PC-3 (cell line): ENCODE measurements around the gene GABBR2. TPM values are rescaled to one million over a fixed set of nuclear protein-coding genes. Genes with fewer than 3 reads are reported as not detected.

ENCODE experiments used
- ATAC-seq: fragments of 200-7000 bp; cut with Tn5 transposase; 2 replicates; pipeline ENCODE4 v1.9.1; 2020; ENCODE audit warnings: mild to moderate bottlenecking, moderate library complexity
- BruUV-seq: library from RNA; stranded (reverse); fragments of 400-500 nt; replicated peaks from 2 replicates; lab custom pipeline; 2021; lab: Mats Ljungman, UMichigan
- CTCF ChIA-PET: fragments of 300-600 bp; sonication (Branson Sonifier 250); formaldehyde crosslinking; loops from one replicate; lab custom pipeline; 2022; ENCODE audit warnings: antibody characterized with exemption; lab: Charles Lee
- POLR2A ChIA-PET: fragments of 300-600 bp; sonication (Branson Sonifier 250); formaldehyde crosslinking; loops from one replicate; lab custom pipeline; 2022; ENCODE audit warnings: antibody characterized with exemption; ENCODE audit not compliant: unreplicated experiment; lab: Charles Lee
- DNase-seq: peaks from one replicate; pipeline ENCODE4 v3.0.0-alpha.2; 2015
- H2AFZ ChIP-seq: fragments of 300-600 bp; sonication (generic); 2 replicates; pipeline ENCODE4 v1.6.0; 2016; ENCODE audit warnings: antibody characterized with exemption, low read length
- H3F3A ChIP-seq: fragments of 300-600 bp; sonication (generic); one replicate; pipeline ENCODE4 v1.6.0; 2017; ENCODE audit warnings: antibody characterized with exemption, low read length, control low read depth, mild to moderate bottlenecking; ENCODE audit not compliant: unreplicated experiment
- H3K27ac ChIP-seq: fragments of 300-600 bp; sonication (generic); 2 replicates; pipeline ENCODE4 v1.5.1; 2016; ENCODE audit warnings: mild to moderate bottlenecking, low read length
- H3K27me3 ChIP-seq: fragments of 300-600 bp; sonication (generic); 2 replicates; pipeline ENCODE4 v1.6.1; 2016; ENCODE audit warnings: low read length, mixed read lengths
- H3K36me3 ChIP-seq: fragments of 300-600 bp; sonication (generic); 2 replicates; pipeline ENCODE4 v1.6.1; 2016; ENCODE audit warnings: low read depth, mixed run types, low read length, mixed read lengths
- H3K4me1 ChIP-seq: fragments of 300-600 bp; sonication (generic); 2 replicates; pipeline ENCODE4 v1.5.1; 2016; ENCODE audit warnings: low read length; ENCODE audit not compliant: insufficient read depth
- H3K4me2 ChIP-seq: fragments of 300-600 bp; sonication (generic); 2 replicates; pipeline ENCODE4 v1.6.0; 2016; ENCODE audit warnings: low read length
- H3K4me3 ChIP-seq: fragments of 300-600 bp; sonication (generic); 2 replicates; pipeline ENCODE4 v1.5.1; 2016; ENCODE audit warnings: mild to moderate bottlenecking, low read length, mixed read lengths
- H3K79me2 ChIP-seq: fragments of 300-600 bp; sonication (generic); 2 replicates; pipeline ENCODE4 v1.6.1; 2017; ENCODE audit warnings: low read length, mixed read lengths
- H3K9ac ChIP-seq: fragments of 300-600 bp; sonication (generic); 2 replicates; pipeline ENCODE4 v1.6.0; 2016; ENCODE audit warnings: mild to moderate bottlenecking, low read length
- H3K9me2 ChIP-seq: fragments of 300-600 bp; sonication (generic); replicated peaks from 2 replicates; pipeline ENCODE4 v1.6.1; 2016; ENCODE audit warnings: mixed run types, low read length, mixed read lengths
- H3K9me3 ChIP-seq: fragments of 300-600 bp; sonication (generic); 2 replicates; pipeline ENCODE4 v1.6.1; 2016; ENCODE audit warnings: low read length, mixed read lengths
- H4K20me1 ChIP-seq: fragments of 300-600 bp; sonication (generic); 2 replicates; pipeline ENCODE4 v1.6.1; 2016; ENCODE audit warnings: low read length, mixed read lengths
- CTCF ChIP-seq: fragments of 300-600 bp; sonication (generic); conservative IDR thresholded peaks from 2 replicates; pipeline ENCODE4 v1.5.1; 2017; ENCODE audit warnings: antibody characterized with exemption, low read depth, mild to moderate bottlenecking, low read length
- EZH2 ChIP-seq: fragments of 300-600 bp; sonication (generic); IDR thresholded peaks from one replicate; pipeline ENCODE4 v1.6.1; 2017; ENCODE audit warnings: antibody characterized with exemption, mild to moderate bottlenecking, low read length; ENCODE audit not compliant: unreplicated experiment
- EZH2phosphoT487 ChIP-seq: fragments of 300-600 bp; sonication (generic); IDR thresholded peaks from 2 replicates; pipeline ENCODE4 v1.6.1; 2018; ENCODE audit warnings: mild to moderate bottlenecking, antibody characterized with exemption, low read length, borderline replicate concordance
- intact Hi-C: fragments of 100-400 bp; cut with micrococcal nuclease; formaldehyde crosslinking; loops from 2 replicates; pipeline ENCODE4 v1.9.0; 2023
- total RNA-seq: library from RNA; depleted of rRNA; stranded (reverse); fragments of >200 nt; gene quantifications from 2 replicates; pipeline ENCODE4 v1.2.3, GENCODE V29; 2014

The GABBR2 gene
- total RNA-seq, 1 experiment from 2014 or later, result 0.44 TPM

- peaks cover 43% of the 10 kb centered on the region for H3K4me1 ChIP-seq
- H3K9me2 ChIP-seq, result no peaks in the 10 kb centered on the region
- DNase-seq (peak; percentile 91), ATAC-seq (peak; percentile 90)
- peak within 1 kb of the TSS; percentile 84 for H3K9ac ChIP-seq
- peak within 1 kb of the TSS; percentile 100 for H3K4me3 ChIP-seq
- no peaks in the 10 kb centered on the region for H3K36me3 ChIP-seq
- H2AFZ ChIP-seq, result peak within 1 kb of the TSS; percentile 99
- peaks cover 30% of the 10 kb centered on the region for H3K79me2 ChIP-seq
- CTCF ChIA-PET, result no interaction called here
- peak within 1 kb of the TSS; percentile 99 for H3K4me2 ChIP-seq
- no peaks in the 10 kb centered on the region for H3K9me3 ChIP-seq
- POLR2A ChIA-PET, result interaction anchor here (0.5 to 1.2 kb wide), 5 partner anchors 24 to 353 kb away, joined by 3 to 13 read pairs (median 3); partner anchors contain the start of gene NANS
- H3F3A ChIP-seq, result no peaks in the 10 kb centered on the region
- H3K27ac ChIP-seq, result peak within 1 kb of the TSS; percentile 75
- no peaks in the 10 kb centered on the region for H4K20me1 ChIP-seq
- no peaks in the 10 kb centered on the region for H3K27me3 ChIP-seq
- TSS peak; percentile 50 for BruUV-seq
- intact Hi-C loops, result no loop called here
- TF ChIP-seq EZH2phosphoT487, result no peak
- TF ChIP-seq CTCF, result no peak
- no peak for TF ChIP-seq EZH2
Observed at GRCh38 chr9:98255578-98256296, 453.0 kb downstream of the GABBR2 start, which contains the start of gene TBC1D2. TSS of gene TBC1D2 (minus strand) at chr9:98255649. CDS start at chr9:98255541, 108 bp downstream.

- Histone ChIP-seq H3K4me3 (peak overlapping the region; percentile 100), H3K27ac (no peak overlapping the region), H3K27me3 (no peaks in the 10 kb centered on the region), H3K36me3 (no peaks in the 10 kb centered on the region), H3K4me2 (peak overlapping the region; percentile 99), H3K79me2 (peaks cover 33% of the 10 kb centered on the region), H2AFZ (peak overlapping the region; percentile 99), H3K4me1 (peaks cover 49% of the 10 kb centered on the region), H3F3A (no peaks in the 10 kb centered on the region), H4K20me1 (no peaks in the 10 kb centered on the region), H3K9me3 (no peaks in the 10 kb centered on the region), H3K9ac (peak overlapping the region; percentile 84), H3K9me2 (no peaks in the 10 kb centered on the region)
- BruUV-seq, result TSS peak; percentile 84
- TF ChIP-seq EZH2phosphoT487 (no peak), CTCF (no peak), EZH2 (no peak)
- ChIA-PET CTCF (no interaction called here), POLR2A (interaction anchor here (0.6 to 1.2 kb wide), 3 partner anchors 24 to 199 kb away, joined by 3 to 13 read pairs (median 4); partner anchors contain the start of gene NANS)
- intact Hi-C loops, result no loop called here
- ATAC-seq (peak; percentile 27), DNase-seq (peak; percentile 26)
Observed at GRCh38 chr9:98255061-98255577, 453.6 kb downstream of the GABBR2 start.
